Stimulated activated CD4-positive, alpha-beta T cell treated with anti-CD3 and anti-CD28 coated beads, Interleukin-4, amount 100 ng/mL, for 1 hour (primary cell): Measurements from ENCODE around the gene CLIP4.
"Not testable (repeated sequence)": the region's sequence is repeated elsewhere in the genome, so short reads cannot be mapped to it uniquely, and the experiment has no call there.

Source experiments
- DNase-seq: peaks from one replicate; pipeline ENCODE4 v3.0.0-alpha.2; 2020

The CLIP4 gene

DNA sequence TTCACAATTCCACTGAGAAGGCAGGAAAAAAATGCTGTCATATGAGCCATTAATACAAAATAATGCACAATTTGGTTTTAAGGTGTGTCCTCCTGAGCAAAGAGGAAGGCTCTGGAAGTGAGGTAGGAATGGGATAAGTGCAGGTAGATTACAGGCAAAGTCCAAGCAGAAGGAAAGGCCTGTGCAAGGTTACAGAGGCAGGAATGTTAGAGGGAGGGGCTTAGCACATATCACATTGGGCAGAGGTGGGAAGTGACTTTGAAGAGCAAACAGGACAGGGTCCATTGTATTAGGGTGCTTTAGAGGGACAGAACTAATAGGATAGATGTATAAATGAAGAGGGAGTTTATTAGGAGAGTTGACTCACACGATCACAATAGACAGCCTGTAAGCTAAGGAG is 14.7 kb upstream of the CLIP4 start:
- DNase-seq = no peak

DNA sequence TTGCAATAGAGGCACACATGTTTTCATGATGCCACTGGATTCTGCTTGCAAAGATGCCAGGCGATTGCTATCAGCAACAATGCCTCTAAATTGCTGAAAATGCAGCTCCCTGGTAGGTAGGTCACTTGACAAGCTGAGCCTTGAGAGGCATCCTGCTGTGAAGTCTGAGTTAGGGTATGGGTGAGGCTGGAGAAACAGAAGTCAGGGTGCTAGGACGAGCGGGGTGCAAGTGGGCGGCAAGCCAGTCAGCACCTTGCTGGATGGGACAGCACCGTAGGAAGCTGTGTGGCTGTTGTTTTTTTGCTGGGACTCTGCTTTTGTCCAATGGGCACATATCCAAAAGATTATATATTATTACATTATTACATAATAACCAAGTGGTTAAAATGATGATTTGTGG is 10.5 kb upstream of the CLIP4 start:
- DNase-seq = no peak

DNA sequence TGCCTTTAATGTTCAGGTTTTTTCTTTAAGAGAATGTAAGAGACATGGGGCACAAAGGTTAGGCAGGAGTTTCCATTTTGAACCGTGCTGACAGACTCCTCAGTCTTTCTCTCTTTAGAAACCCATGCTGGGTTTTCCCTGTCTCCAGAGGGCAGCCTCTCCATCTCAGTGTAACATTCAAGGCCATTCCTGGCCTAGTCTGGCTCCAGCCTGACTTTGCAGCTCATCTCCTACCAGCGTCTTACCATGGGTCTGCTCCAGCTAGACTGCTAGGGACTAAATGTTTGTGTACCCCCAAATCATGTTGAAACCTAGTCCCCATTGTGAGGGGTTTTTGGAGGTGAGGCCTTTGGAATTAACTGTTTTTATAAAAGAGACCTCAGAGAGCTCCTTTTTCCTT is 9.8 kb upstream of the CLIP4 start:
- DNase-seq = no peak

DNA sequence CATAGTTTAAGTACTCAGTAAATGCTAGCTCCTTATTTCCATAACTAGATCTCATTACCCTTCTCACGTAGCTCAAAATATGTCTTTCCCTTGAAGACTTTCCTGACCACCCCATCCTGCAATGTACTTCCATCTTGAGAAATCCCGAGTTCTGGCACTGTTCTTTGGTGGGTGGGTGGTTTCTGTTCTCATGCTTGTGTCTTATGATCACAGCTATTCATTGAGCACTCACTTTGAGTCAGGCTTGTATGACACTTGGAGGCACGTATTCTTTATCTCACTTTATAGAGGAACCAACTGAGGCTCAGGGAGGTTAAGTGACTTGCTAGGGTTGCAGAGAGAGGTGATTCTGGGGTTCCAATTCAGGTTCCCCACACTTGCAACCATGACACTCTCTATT is 9.0 kb upstream of the CLIP4 start:
- DNase-seq = no peak

DNA sequence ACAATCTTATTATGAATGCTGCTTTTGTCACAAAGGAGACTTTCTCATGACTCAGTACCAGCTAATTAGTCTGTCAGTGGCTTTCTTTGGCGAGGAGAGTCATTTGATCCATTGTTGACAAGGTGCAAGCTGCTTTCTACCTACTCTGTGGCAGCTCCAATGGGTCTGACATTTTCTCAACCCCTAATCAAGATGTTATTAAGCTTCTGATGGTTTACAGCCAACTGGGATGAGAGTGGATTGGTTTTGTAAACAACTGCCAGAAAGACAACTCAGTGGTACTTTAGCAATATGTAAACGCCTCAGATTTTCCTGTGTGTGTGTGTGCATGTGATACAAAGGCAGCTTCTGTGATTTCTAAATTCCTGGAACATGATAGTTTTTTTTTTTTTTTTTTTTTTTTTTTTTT is 8.2 kb upstream of the CLIP4 start:
- DNase-seq = no peak

DNA sequence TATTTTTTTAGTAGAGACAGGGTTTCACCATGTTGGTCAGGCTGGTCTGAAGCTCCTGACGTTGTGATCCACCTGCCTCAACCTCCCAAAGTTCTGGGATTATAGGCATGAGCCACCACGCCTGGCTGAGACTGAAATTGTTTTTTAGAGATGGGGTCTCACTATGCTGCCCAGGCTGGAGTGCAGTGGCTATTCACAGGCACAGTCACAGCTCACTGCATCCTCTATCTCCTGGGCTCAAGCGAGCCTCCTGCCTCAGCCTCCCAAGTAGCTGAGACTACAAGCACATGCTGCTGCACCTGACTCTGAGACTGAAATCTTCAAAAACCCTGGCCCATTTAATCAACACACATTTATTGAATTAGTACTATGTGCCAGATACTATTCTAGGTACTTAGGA is 7.7 kb upstream of the CLIP4 start:
- DNase-seq = not testable (repeated sequence)

DNA sequence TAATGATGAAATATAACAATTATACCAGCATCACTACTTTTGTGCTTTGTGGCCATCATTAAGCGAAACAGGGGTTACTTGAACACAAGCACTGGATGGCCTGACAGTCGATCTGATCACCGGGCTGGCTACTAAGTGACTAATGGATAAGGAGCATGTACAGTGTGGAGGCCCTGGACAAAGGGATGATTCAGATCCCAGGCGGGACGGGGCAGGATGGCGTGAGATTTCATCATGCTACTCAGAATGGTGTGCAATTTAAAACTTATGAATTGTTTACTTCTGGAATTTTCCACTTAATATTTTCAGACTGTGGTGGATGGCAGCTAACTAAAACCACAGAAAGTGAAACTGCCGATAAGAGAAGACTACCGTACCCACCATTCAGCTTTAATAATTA is 7.0 kb upstream of the CLIP4 start:
- DNase-seq = no peak

DNA sequence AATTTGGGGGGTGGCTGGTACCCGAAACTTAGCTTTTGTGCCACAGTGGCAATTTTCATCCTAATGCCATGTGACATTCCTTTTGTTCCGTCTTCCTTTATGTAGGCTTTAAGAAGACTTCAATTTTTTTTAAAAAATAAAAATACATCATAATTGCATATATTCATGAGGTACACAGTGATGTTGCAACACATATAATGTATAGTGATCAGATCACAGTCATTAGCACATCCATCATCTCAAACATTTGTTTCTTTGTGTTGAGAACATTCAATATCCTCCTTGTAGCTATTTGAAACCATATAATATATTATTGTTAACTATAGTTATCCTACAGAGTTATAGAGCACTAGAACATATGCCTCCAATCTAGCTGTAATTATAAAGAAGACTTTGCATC is 6.0 kb upstream of the CLIP4 start:
- DNase-seq = no peak

DNA sequence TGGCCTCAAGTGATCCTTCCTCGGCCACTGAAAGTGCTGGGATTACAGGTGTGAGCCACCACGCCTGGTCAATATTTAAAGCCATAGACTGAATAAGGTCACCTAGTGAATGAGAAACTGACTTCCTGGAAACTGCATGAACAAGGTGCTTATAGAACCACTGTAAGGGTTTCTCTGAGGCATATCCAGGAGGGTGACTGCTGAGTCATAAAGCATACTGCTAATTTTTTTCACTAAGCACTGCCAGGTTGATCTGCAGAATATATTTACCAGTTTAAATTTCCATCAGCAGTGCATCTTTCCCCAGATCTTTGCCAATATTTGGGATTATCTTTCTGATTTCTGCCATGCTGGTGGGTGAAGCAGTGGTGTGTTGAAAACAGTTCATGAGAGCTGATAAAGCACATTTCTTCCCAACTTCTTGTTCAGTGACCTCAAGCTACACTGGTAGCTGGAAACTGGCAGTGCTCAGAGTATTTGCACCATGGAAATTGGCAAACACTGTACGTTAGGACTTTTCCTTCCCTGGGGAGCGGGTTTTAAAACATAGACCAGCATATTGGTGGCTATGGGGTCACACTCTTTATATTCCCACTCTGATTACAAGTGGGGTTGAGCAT is 4.2 kb upstream of the CLIP4 start:
- no peak for DNase-seq

DNA sequence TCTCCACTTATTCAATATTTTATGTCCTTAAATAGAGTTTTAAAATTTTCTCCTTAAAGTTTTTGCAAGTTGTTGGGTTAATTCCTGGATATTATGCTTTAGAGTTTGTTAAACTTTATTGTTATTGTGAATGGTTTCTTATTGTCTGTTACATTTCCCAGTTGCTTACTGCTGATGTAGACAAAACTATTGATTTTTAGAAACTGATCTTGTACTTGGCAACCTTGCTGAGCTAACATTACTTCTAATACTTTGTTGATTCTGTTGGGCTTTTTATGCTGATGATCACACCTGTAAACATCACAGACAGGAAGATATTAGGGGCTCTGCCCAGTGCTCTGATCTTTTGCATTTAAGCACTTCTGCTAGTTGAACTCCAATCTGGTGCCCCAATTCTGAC is 2.8 kb upstream of the CLIP4 start:
- DNase-seq = no peak

DNA sequence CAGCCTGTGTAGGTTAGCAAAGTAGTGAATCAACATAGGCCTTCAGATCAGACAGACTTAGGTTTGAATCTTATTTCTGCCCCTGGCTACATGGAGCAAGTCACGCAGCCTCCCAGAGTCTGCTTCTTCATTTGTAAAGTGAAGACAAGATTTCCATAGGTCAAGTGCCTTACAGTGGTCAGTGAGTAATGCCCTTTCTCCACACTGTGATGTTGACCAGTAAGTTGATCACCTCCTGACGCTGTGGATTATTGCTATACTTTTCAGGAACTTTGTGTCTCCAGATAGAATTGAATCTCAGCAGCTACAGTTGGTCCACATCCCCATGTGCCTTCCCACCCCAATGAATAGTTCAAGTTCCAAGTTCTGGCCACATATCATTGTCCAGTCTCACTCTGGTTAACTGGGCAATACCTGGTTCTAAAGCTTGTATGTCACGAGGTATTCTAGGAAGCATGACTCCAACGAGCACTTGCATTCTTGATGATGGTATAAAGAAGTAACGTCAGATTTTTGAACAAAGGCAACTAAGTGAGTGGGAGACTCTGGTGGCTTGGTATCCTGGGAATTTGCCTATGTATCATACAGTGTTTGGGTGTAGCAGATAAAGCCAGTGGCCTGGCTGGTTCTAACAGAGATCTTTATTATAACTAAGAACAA is 2.1 kb upstream of the CLIP4 start:
- DNase-seq = no peak

DNA sequence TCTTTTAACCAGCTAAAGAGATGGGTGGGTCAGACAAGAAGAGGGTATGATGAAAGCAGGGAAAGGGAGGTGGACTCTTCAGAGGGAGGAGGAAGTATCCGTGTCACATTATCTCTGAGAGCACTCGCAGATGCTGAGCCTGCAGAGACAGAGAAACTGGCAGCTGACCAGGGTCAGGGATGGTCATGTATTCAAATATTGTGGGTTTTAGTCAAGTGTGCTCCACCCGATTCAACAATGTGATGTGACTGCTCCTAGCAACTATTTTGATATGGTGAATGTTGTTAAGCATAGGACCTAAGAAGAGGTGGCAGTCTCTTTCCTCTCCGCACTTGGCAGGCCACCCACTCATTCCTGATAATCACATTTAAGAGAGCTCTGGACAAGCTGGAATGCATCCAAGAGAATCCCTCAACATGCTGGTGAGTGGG is 1.3 kb upstream of the CLIP4 start:
- DNase-seq = no peak

DNA sequence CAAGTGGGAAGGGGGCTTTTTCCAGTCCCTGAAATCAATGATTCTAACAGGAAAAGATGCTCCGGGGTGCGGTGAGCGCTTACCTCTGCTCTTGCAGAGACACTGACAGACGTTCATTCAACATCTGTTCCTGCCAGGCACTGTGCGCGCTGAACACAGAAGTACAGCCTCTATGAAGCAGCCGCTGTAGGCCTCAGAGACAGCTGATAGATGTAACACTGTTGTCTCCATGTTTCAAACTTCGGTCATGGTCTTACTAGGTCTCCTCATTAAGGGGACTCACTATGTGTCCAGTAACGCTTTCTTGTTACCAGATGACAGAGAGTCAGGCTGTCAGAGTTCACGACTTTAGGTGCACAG is 649 bp upstream of the CLIP4 start:
- DNase-seq = no peak

DNA sequence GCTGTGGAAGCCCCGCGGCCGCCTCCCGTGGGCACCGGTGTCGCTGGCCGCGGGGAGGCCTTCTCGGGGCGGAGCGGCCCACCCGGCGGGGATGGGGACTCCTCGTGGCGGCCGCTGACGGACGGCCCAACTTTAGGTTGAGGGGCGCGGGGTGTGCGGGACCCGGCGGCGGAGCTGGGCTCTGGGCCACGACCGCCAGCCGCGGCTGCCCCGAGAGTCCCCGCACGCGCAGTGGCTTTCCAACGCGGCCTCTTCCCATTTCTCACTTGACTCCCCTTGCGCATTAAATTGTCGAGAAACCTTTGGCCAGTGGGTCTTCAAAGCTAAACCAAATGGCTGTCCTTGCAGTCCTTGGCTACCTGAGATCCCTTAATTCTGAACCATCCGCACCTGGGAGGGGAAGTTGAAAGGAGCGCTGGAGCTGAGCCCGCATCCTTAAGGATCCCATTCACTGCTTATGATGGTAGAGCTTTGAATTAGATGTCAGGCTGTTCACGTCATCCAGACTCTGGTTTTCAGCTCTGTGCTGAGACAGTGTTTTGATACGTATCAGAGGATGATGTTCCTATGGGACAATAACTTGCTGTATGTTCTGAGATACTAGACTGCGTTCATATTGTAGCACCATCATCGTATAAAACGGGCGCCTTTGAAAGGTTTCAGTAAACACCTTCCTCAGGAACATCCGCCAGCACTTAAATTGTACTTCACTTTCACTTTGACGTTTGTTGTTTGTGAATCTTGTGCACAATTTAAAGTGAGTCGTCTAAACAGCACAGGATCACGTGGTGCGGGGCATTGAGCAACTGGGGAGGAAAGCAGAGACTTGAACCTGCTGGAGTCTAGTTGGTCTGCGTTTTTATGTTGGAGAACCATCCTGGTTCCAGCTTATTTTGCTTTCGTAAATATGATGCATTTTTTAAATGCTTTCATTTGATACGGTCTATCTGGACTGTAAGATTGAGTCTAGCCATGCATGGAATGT is 874 bp downstream of the CLIP4 start:
- DNase-seq = peak; percentile 64

DNA sequence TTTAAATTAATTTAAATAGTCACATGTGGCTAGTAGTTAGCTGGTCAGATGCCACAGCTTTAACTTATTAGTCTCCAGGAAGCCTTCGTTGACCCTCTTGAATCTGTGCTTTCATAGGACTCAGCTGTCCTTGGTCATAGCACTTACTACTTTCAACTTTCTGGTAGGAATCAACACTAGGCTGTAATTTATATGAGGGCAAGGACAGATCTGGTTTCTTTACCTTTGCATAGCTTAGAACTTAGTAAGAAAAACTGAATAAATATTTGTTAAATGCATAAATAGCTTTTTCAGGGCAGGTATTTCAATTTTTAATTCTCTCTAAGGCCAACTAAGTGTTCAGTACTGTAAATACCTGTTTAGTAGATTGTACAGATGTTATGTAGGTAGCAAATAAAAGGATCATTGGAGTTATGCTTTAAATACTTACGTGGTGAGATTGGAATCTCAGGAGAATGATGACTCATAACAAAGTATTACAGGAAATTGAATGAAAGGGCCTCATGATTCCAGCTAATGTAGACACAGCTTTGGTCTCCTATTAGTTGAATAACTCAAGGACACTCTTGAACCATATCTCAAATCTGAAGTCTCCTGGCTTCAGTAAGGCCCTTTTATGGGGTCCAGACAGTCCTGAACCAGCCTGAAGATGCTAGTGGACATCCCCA is 2.6 kb downstream of the CLIP4 start:
- no peak for DNase-seq

DNA sequence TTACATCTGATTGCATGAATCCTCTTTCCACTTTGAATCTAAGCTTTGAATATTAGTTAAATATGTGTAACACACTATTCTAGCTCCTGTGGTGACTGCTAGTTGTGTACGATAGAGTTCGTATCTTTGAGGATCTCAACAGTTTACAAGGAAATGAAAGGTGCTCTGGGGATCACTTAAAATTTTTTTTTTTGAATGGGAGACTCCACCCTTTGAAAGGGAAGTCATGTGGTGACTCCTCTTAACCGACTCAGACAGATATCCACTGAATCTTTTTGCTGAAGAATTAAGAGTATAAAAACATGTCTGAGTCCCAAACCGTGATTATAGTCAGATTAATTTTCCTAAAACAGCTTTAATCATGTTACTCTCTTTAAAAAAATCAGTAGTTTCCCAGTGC is 4.0 kb downstream of the CLIP4 start:
- DNase-seq = no peak

DNA sequence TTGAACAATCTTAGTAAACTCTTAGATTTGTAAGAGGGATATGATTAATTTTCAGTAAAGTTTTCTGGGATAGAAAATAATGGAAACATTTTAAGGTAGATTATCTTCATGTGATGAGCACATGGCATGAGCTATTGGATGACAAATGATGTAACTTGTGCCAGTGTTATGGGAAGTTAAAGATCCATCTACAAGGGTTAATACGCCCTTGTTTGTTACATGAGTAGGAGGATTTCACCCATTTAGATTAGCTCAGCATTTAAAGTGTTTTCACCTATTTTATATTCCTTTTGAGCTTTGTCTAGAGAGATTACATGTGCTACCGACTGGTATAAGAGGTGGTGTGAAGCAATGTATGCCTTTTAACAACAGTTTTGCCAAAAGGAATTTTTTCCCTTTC is 5.6 kb downstream of the CLIP4 start:
- DNase-seq = no peak

DNA sequence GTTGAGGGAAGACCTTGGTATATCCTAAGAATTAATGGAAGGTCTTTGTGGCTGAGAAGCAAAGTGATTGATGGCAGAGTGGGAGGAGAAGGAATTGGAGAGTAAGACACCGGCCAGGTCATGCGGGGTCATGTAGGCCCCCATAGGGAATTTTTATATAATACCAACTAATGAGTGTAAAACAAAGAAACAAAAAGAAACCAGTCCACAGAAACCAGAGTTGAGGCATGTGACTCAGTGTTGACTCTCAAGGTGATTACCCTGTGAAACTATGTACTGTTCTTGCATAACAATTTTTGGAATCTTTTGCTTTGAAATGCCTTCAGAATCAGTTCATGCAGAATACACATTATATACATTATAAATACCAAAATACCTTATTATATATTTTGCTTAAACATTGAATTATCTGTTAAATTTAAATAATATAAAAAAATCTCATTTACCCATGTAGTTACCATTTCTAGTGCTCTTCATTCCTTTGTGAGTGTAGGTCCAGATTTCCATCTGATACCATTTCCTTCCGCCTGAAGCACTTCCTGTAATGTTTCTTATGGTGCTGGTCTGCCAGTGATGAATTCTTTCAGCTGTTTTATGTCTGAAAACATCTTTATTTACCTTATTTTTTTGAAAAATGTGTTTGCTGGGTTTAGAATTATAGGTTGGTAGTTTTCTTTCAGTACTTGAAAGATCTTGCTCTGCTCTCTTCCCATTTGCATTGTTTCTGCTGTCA is 8.6 kb downstream of the CLIP4 start:
- peak; percentile 11 for DNase-seq

DNA sequence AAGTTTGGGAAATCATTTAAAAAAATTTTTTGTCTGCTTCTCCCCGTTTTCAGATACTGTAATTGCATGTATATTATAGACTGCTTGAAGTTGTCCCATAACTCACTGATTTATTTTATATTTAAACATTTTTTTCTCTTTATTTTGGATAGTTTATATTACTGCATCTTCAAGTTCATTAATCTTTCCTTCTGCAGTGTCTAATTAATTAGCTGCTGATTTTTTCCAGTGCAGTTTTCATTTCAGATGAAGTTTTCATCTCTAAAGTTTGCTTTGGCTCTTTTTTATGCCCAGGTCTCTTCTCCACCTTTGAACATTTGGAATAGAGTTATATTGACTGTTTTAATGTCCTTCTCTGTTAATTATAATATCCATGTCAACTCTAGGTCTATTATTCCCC is 9.3 kb downstream of the CLIP4 start:
- DNase-seq = no peak

DNA sequence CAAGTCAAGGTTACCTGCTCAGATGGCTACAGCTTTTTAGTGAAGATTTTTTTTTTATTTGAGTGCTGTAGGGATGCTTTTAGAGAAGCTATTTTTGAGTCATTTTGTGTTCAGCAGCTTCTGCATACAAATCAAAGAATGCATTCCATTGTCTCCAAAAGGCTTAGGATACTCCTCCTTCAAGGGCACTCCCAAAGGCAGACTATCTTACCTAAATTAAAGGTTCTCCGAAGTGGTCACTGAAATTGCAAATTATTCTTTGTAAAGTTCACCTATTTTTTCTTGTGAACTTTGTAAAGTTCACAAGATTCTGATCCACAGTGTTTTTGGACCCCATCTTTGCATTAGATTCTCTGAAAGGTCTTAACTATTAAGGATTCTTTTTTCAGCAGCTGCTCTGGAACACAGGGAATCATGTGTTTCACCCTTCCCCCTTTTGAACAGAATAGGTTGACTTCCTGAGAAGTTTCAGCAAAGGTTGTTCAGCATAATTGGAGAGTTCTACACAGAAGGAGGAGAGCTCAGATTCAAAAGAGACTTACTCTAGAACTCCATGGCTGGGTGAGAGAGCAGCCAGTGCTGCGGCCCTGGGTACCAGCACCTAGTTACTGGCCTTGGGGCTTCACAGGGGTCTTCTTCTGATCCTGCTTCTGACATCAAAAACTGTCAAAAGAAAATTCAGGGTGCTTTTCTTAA is 14.5 kb downstream of the CLIP4 start:
- no peak for DNase-seq

DNA sequence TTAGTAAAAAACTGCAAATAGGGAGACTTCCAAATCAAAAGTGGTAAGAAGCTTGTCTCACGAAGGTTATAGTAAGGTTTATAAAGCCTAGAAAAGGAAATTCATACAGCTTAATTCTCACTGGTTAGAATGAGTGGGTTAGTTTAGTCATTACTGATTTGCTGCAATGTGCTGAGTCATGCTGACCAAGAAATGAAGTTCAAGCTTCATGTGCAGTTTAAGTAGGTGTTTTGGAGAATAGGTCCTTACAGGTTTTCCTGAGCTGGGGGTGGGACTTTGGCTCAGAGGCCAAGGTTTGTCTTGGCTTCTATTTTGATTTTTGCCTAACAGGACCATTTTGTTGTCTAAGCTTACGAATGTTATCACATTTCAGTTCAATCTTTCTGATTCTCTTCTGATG is 15.1 kb downstream of the CLIP4 start:
- DNase-seq = peak; percentile 10

DNA sequence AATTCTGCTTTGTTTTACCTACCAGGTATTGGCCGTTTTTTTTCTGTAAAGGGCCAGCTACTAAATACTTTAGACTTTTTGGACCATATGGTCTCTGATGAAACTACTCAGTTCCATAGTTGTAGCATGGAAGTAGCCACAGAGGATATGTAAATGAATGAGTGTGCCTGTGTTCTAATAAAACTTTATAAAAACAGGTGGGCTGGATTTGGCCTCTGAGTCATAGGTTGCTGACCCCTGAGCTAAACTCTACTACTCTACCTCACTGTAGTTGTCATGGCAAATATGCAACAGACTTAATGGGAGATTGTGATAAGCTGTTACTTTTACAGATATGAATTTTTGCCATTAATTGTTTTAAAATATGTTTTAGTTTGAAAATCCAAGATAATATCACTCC is 19.7 kb downstream of the CLIP4 start:
- no peak for DNase-seq
